Measurements from ENCODE around the gene TICAM2. TPM values are rescaled to one million over a fixed set of nuclear protein-coding genes. Genes with fewer than 3 reads are reported as not detected.

The TICAM2 gene
- total and polyA plus RNA-seq, 2 of the 8 experiments (the other 6 are each of a cell fraction or from before 2014, with no cell fraction given): 0.02 TPM; not detected in 1

DNA sequence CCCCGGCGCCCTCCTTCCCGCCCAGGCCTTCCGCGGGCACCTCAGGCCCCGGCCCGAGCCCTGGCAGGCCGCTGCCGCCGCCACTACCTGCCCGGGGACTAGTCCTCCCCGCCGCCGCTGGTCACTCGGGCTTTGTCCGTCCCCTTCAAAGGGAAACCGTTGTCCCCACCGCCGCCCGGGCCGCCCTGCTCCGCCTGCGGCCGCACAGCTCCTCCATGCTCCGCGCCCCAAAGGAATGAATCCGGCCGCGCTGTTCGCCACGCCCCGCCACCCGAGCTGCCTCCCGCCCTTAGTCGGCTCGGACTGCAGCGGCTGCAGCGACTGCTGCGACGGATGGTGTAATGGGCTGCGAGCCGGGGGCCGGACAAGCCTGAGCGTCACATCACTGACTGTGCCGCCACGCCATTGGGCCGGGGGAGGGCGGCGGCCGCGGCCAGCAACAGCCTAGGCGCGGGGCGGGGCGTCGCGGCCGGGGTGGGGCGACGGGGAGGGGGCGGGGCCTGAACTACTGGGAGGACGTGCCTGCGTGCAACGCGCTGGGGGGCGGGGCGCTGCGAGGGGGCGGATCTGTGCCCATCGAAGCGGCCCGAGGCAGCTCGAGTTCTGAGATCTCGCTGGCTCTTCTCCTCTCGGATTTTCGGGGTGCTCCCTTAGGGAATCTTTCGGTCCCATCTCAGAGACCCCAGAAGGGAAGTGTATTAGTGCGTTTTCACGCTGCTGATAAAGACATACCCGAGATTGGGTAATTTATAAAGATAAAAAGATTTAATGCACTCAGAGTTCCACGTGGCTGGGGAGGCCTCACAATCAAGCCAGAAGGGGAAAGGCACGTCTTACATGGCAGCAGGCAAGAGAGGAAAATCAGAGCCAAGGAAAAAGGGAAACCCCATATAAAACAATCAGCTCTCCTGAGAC is 57.6 kb downstream of the TICAM2 start, which contains the start of gene FEM1C (continued):
- TF ChIP-seq, protein P1, sequence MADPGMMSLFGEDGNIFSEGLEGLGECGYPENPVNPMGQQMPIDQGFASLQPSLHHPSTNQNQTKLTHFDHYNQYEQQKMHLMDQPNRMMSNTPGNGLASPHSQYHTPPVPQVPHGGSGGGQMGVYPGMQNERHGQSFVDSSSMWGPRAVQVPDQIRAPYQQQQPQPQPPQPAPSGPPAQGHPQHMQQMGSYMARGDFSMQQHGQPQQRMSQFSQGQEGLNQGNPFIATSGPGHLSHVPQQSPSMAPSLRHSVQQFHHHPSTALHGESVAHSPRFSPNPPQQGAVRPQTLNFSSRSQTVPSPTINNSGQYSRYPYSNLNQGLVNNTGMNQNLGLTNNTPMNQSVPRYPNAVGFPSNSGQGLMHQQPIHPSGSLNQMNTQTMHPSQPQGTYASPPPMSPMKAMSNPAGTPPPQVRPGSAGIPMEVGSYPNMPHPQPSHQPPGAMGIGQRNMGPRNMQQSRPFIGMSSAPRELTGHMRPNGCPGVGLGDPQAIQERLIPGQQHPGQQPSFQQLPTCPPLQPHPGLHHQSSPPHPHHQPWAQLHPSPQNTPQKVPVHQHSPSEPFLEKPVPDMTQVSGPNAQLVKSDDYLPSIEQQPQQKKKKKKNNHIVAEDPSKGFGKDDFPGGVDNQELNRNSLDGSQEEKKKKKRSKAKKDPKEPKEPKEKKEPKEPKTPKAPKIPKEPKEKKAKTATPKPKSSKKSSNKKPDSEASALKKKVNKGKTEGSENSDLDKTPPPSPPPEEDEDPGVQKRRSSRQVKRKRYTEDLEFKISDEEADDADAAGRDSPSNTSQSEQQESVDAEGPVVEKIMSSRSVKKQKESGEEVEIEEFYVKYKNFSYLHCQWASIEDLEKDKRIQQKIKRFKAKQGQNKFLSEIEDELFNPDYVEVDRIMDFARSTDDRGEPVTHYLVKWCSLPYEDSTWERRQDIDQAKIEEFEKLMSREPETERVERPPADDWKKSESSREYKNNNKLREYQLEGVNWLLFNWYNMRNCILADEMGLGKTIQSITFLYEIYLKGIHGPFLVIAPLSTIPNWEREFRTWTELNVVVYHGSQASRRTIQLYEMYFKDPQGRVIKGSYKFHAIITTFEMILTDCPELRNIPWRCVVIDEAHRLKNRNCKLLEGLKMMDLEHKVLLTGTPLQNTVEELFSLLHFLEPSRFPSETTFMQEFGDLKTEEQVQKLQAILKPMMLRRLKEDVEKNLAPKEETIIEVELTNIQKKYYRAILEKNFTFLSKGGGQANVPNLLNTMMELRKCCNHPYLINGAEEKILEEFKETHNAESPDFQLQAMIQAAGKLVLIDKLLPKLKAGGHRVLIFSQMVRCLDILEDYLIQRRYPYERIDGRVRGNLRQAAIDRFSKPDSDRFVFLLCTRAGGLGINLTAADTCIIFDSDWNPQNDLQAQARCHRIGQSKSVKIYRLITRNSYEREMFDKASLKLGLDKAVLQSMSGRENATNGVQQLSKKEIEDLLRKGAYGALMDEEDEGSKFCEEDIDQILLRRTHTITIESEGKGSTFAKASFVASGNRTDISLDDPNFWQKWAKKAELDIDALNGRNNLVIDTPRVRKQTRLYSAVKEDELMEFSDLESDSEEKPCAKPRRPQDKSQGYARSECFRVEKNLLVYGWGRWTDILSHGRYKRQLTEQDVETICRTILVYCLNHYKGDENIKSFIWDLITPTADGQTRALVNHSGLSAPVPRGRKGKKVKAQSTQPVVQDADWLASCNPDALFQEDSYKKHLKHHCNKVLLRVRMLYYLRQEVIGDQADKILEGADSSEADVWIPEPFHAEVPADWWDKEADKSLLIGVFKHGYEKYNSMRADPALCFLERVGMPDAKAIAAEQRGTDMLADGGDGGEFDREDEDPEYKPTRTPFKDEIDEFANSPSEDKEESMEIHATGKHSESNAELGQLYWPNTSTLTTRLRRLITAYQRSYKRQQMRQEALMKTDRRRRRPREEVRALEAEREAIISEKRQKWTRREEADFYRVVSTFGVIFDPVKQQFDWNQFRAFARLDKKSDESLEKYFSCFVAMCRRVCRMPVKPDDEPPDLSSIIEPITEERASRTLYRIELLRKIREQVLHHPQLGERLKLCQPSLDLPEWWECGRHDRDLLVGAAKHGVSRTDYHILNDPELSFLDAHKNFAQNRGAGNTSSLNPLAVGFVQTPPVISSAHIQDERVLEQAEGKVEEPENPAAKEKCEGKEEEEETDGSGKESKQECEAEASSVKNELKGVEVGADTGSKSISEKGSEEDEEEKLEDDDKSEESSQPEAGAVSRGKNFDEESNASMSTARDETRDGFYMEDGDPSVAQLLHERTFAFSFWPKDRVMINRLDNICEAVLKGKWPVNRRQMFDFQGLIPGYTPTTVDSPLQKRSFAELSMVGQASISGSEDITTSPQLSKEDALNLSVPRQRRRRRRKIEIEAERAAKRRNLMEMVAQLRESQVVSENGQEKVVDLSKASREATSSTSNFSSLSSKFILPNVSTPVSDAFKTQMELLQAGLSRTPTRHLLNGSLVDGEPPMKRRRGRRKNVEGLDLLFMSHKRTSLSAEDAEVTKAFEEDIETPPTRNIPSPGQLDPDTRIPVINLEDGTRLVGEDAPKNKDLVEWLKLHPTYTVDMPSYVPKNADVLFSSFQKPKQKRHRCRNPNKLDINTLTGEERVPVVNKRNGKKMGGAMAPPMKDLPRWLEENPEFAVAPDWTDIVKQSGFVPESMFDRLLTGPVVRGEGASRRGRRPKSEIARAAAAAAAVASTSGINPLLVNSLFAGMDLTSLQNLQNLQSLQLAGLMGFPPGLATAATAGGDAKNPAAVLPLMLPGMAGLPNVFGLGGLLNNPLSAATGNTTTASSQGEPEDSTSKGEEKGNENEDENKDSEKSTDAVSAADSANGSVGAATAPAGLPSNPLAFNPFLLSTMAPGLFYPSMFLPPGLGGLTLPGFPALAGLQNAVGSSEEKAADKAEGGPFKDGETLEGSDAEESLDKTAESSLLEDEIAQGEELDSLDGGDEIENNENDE (IDR thresholded peaks at IDR 0.05; ENCODE audit: insufficient replicate concordance, low read length): no peak
- TF ChIP-seq POLR2AphosphoS5 (IDR thresholded peaks at IDR 0.05; ENCODE audit: low read depth, low read length) (peak; percentile 95), YY1 (IDR thresholded peaks at IDR 0.05; ENCODE audit: low read depth, low read length) (peak; percentile 48; the same call in 1 of the 2 replicates), CEBPB (IDR thresholded peaks at IDR 0.05; ENCODE audit: low read depth, low read length) (peak; percentile 50; the same call in 1 of the 2 replicates), HDAC2 (IDR thresholded peaks at IDR 0.05; ENCODE audit: borderline replicate concordance in 1 of 2, low read depth in 2 of 2, low read length in 2 of 2) (no peak), SIN3A (conservative IDR thresholded peaks at IDR 0.05 in 1 of 2, IDR thresholded peaks at IDR 0.05 in 1 of 2; ENCODE audit: low read depth in 1 of 2, low read length in 2 of 2) (peak in 1 of 2 experiments; percentile 85; a peak in 2 of 4 replicates), TAF7 (optimal IDR thresholded peaks at IDR 0.05; ENCODE audit: borderline replicate concordance, low read depth, low read length) (peak; percentile 97), POU5F1 (IDR thresholded peaks at IDR 0.05; ENCODE audit: low read depth, low read length) (no peak), JUND (IDR thresholded peaks at IDR 0.05; ENCODE audit: low read length) (no peak)

All from H1 (cell line).